SU-DHL-6 (cell line): ENCODE results near the gene PCP4L1.
"Not testable (repeated sequence)": the region's sequence is repeated elsewhere in the genome, so short reads cannot be mapped to it uniquely, and the experiment has no call there.

ENCODE experiments used
- EZH2phosphoT487 ChIP-seq: fragments of 200-600 bp; sonication (generic), shearing (Covaris generic); conservative IDR thresholded peaks from 2 replicates; pipeline ENCODE4 v1.6.1; 2018; ENCODE audit warnings: mild to moderate bottlenecking, antibody characterized with exemption, low read length, moderate library complexity, mixed read lengths
- TF ChIP-seq, protein P1 (sequence below): fragments of 200-600 bp; sonication (generic); IDR thresholded peaks from one replicate; pipeline ENCODE4 v1.5.1; 2017; ENCODE audit warnings: antibody characterized with exemption, mild to moderate bottlenecking, low read length, moderate library complexity; ENCODE audit not compliant: insufficient read depth, poor library complexity, severe bottlenecking

DNA sequence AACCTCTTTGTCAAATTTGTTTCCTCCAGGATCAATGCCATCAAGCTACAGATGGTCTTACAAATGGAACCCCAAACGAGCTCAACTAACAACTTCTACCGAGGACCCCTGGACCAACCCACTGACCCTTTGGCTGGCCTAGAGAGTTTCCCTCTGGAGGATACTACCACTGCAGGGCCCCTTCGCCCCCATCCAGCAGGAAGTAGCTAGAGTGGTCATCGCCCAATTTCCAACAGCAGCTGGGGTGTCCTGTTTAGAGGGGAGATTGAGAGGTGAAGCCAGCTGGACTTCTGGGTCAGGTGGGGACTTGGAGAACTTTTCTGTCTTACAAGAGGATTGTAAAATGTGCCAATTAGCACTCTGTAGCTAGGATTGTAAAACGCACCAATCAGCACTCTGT, 1.4 kb upstream of the PCP4L1 start:
- TF ChIP-seq, protein P1, sequence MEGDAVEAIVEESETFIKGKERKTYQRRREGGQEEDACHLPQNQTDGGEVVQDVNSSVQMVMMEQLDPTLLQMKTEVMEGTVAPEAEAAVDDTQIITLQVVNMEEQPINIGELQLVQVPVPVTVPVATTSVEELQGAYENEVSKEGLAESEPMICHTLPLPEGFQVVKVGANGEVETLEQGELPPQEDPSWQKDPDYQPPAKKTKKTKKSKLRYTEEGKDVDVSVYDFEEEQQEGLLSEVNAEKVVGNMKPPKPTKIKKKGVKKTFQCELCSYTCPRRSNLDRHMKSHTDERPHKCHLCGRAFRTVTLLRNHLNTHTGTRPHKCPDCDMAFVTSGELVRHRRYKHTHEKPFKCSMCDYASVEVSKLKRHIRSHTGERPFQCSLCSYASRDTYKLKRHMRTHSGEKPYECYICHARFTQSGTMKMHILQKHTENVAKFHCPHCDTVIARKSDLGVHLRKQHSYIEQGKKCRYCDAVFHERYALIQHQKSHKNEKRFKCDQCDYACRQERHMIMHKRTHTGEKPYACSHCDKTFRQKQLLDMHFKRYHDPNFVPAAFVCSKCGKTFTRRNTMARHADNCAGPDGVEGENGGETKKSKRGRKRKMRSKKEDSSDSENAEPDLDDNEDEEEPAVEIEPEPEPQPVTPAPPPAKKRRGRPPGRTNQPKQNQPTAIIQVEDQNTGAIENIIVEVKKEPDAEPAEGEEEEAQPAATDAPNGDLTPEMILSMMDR: not testable (repeated sequence)
- TF ChIP-seq EZH2phosphoT487: not testable (repeated sequence)
